Suprapubic skin (tissue), 4 donors: ENCODE results near the gene MRPL12. TPM values are rescaled to one million over a fixed set of nuclear protein-coding genes. Genes with fewer than 3 reads are reported as not detected.
A peak's percentile ranks its signal among the peaks of the same experiment; 100 is the strongest.

Source experiments
- DNase-seq, 2 donors: peaks; one replicate each; pipeline ENCODE4 v3.0.0-alpha.2; 2019; ENCODE audit warnings: low spot score in 2 of 2
- H3K27ac ChIP-seq: fragments of 200-600 bp; sonication (generic); one replicate; pipeline ENCODE4 v1.5.1; 2019
- H3K27me3 ChIP-seq: fragments of 200-600 bp; sonication (generic); one replicate; pipeline ENCODE4 v1.5.1; 2019
- H3K36me3 ChIP-seq: fragments of 200-600 bp; sonication (generic); one replicate; pipeline ENCODE4 v1.5.1; 2019
- H3K4me1 ChIP-seq: fragments of 200-600 bp; sonication (generic); one replicate; pipeline ENCODE4 v1.5.1; 2019
- H3K4me3 ChIP-seq: fragments of 200-600 bp; sonication (generic); one replicate; pipeline ENCODE4 v1.5.1; 2019; ENCODE audit warnings: mild to moderate bottlenecking
- H3K9me3 ChIP-seq: fragments of 200-600 bp; sonication (generic); one replicate; pipeline ENCODE4 v1.5.1; 2019
- CTCF ChIP-seq, 2 donors: fragments of 200-600 bp in 1 of 2; fragments of 450-650 bp in 1 of 2; sonication (generic) in 1 of 2; IDR thresholded peaks; one replicate each; pipeline ENCODE4 v1.5.1; 2016 to 2019; ENCODE audit warnings: antibody characterized with exemption in 2 of 2, mild to moderate bottlenecking in 1 of 2, moderate library complexity in 1 of 2
- EP300 ChIP-seq: sonication (generic); formaldehyde crosslinking; IDR thresholded peaks from one replicate; pipeline ENCODE4 v1.6.1; 2017; ENCODE audit warnings: antibody characterized with exemption
- POLR2A ChIP-seq, 2 donors: fragments of 450-650 bp; IDR thresholded peaks; one replicate each; pipeline ENCODE4 v1.6.1; 2017; ENCODE audit warnings: antibody characterized with exemption in 2 of 2, mild to moderate bottlenecking in 2 of 2, moderate library complexity in 2 of 2
- POLR2AphosphoS5 ChIP-seq, 3 donors: sonication (generic); formaldehyde crosslinking; IDR thresholded peaks; one replicate each; pipeline ENCODE4 v1.6.1; 2017; ENCODE audit warnings: antibody characterized with exemption in 3 of 3
- WGBS: methylation state at CpG from one replicate; pipeline ENCODE4 v1.1.5; 2018; 5-methylcytosine and 5-hydroxymethylcytosine counted together
- total RNA-seq, 4 donors: library from RNA; depleted of rRNA; stranded (reverse); fragments of >200 nt; gene quantifications; one replicate each; pipeline ENCODE4 v1.1.0, GENCODE V29; 2016

Gene MRPL12
- total RNA-seq, 4 donors from 2014 or later, result 27.6 to 65.7 (median 52.1) TPM

GRCh38 chr17:81733507-81734404, 30.6 kb downstream of the MRPL12 start:
- peaks cover 15% of the 10 kb centered on the region for H3K27me3 ChIP-seq
- H3K36me3 ChIP-seq, result no peaks in the 10 kb centered on the region
- H3K27ac ChIP-seq, result no peak overlapping the region
- H3K4me3 ChIP-seq, result no peak overlapping the region
- TF ChIP-seq POLR2A (IDR thresholded peaks at IDR 0.05) (no peak), EP300 (no peak), CTCF (IDR thresholded peaks at IDR 0.05) (peak; percentile 87 to 95), POLR2AphosphoS5 (IDR thresholded peaks at IDR 0.05) (no peak)
- 25% methylated on average over 18 of the region's 32 CpGs for WGBS
- peaks cover 59% of the 10 kb centered on the region for H3K4me1 ChIP-seq
- peak in 1 of 2 donors; percentile 83 for DNase-seq
- no peaks in the 10 kb centered on the region for H3K9me3 ChIP-seq

- Histone ChIP-seq H3K36me3 (no peaks in the 10 kb centered on the region), H3K4me3 (no peak overlapping the region), H3K4me1 (peaks cover 59% of the 10 kb centered on the region), H3K27ac (peak overlapping the region; percentile 70), H3K27me3 (peaks cover 12% of the 10 kb centered on the region), H3K9me3 (no peaks in the 10 kb centered on the region)
- peak in 1 of 2 donors; percentile 72 for DNase-seq
- 76% methylated on average over 10 of the region's 35 CpGs for WGBS
- TF ChIP-seq CTCF (IDR thresholded peaks at IDR 0.05), result no peak
Measured at GRCh38 chr17:81734405-81735263, 31.5 kb downstream of the MRPL12 start.

- no peak for TF ChIP-seq EP300
- Histone ChIP-seq H3K4me3 (peak overlapping the region; percentile 37), H3K27me3 (peaks cover 12% of the 10 kb centered on the region), H3K27ac (peak overlapping the region; percentile 85), H3K4me1 (peaks cover 57% of the 10 kb centered on the region), H3K36me3 (no peaks in the 10 kb centered on the region), H3K9me3 (no peaks in the 10 kb centered on the region)
- 15% methylated on average over 11 of the region's 30 CpGs for WGBS
- DNase-seq, result peak in 1 of 2 donors; percentile 68
Measured at GRCh38 chr17:81735264-81736102, 32.3 kb downstream of the MRPL12 start.

GRCh38 chr17:81737947-81738800, 35.0 kb downstream of the MRPL12 start:
- Histone ChIP-seq H3K4me1 (peaks cover 32% of the 10 kb centered on the region), H3K4me3 (no peak overlapping the region), H3K27me3 (peaks cover 10% of the 10 kb centered on the region), H3K9me3 (no peaks in the 10 kb centered on the region), H3K27ac (no peak overlapping the region), H3K36me3 (no peaks in the 10 kb centered on the region)
- TF ChIP-seq POLR2AphosphoS5 (IDR thresholded peaks at IDR 0.05), result no peak
- no peak for TF ChIP-seq CTCF (IDR thresholded peaks at IDR 0.05)
- no peak for TF ChIP-seq POLR2A (IDR thresholded peaks at IDR 0.05)
- no peak for TF ChIP-seq EP300
- 93% methylated on average over 20 of the region's 31 CpGs for WGBS
- DNase-seq, result no peak
